Esophagus muscularis mucosa (tissue), 4 donors: ENCODE results near the gene GPC5. TPM values are rescaled to one million over a fixed set of nuclear protein-coding genes. Genes with fewer than 3 reads are reported as not detected.

ENCODE experiments used
- DNase-seq: peaks from one replicate; pipeline ENCODE4 v3.0.0-alpha.2; 2017; ENCODE audit errors: extremely low spot score
- H3K27ac ChIP-seq, 4 donors: fragments of 200-600 bp; sonication (generic); replicated peaks in 1 of 4; 1 replicate in 3 of 4; 2 replicates in 1 of 4; pipeline ENCODE4 v1.5.1; 2016 to 2019; ENCODE audit warnings: mild to moderate bottlenecking in 1 of 4
- H3K27me3 ChIP-seq, 4 donors: fragments of 200-600 bp; sonication (generic); one replicate each; pipeline versions ENCODE4 v1.5.1 to v1.6.0; 2016 to 2019
- H3K36me3 ChIP-seq, 4 donors: fragments of 200-600 bp; sonication (generic); one replicate each; pipeline ENCODE4 v1.5.1; 2016 to 2019
- H3K4me1 ChIP-seq, 4 donors: fragments of 200-600 bp; sonication (generic); one replicate each; pipeline ENCODE4 v1.5.1; 2016 to 2019
- H3K4me3 ChIP-seq, 4 donors: fragments of 200-600 bp; sonication (generic); 1 replicate in 2 of 4; 2 replicates in 2 of 4; pipeline ENCODE4 v1.5.1; 2016 to 2019; ENCODE audit warnings: mild to moderate bottlenecking in 4 of 4, moderate library complexity in 1 of 4
- H3K9me3 ChIP-seq, 4 donors: fragments of 200-600 bp; sonication (generic); 1 replicate in 3 of 4; 2 replicates in 1 of 4; pipeline ENCODE4 v1.5.1; 2016 to 2019
- EP300 ChIP-seq: sonication (generic); formaldehyde crosslinking; IDR thresholded peaks from one replicate; pipeline ENCODE4 v1.6.1; 2017; ENCODE audit warnings: antibody characterized with exemption
- POLR2A ChIP-seq: fragments of 450-650 bp; IDR thresholded peaks from one replicate; pipeline ENCODE4 v1.6.1; 2017; ENCODE audit warnings: antibody characterized with exemption, moderate library complexity, mild to moderate bottlenecking, low read depth
- POLR2AphosphoS5 ChIP-seq, 2 donors: sonication (generic); formaldehyde crosslinking; IDR thresholded peaks; one replicate each; pipeline ENCODE4 v1.6.1; 2017; ENCODE audit warnings: antibody characterized with exemption in 2 of 2
- WGBS: methylation state at CpG from one replicate; pipeline ENCODE4 v1.1.5; 2018; 5-methylcytosine and 5-hydroxymethylcytosine counted together
- intact Hi-C: fragments of 100-400 bp; cut with DNase I; formaldehyde crosslinking; loops from one replicate; pipeline ENCODE4 v1.15.1; 2023
- total RNA-seq, 4 donors: library from RNA; depleted of rRNA; stranded (reverse); fragments of >200 nt; gene quantifications; one replicate each; pipeline versions ENCODE4 v1.1.0 to v1.2.1, GENCODE V29; 2016
- TF ChIP-seq, protein P1 (sequence below), 3 experiments: fragments of 200-600 bp in 2 of 3; fragments of 450-650 bp in 1 of 3; sonication (generic) in 2 of 3; IDR thresholded peaks; one replicate each; pipeline ENCODE4 v1.5.1; 2017 to 2019; ENCODE audit warnings: antibody characterized with exemption in 3 of 3, mild to moderate bottlenecking in 2 of 3, moderate library complexity in 1 of 3

The GPC5 gene
- total RNA-seq, 4 donors from 2014 or later: 0.13 to 0.42 (median 0.33) TPM; not detected in 1

DNA sequence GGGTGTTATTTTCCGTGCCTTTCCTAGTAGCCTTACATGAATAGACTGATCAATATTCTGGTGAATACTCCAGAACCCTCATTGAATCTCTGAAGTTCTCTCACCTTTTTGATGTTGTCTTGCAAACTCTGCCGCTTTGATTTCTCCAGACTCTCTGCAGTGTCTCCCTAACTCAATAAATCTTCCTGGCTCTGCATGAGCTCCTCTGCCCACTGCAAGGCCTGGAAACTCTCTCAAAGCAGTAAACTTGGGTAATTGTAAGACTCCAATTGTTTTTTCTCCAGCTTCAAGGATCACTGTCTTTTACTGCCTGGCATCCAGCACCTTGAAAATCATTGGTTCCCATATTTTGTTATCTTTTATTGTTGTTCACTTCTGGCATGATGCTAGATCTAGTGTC, 198.4 kb downstream of the GPC5 start:
- H3K27me3 ChIP-seq: no peaks in the 10 kb centered on the region
- H3K9me3 ChIP-seq: no peaks in the 10 kb centered on the region
- 85% methylated on average over 2 of the region's 2 CpGs for WGBS
- no peak overlapping the region for H3K27ac ChIP-seq
- TF ChIP-seq EP300 (no peak), POLR2A (no peak), POLR2AphosphoS5 (IDR thresholded peaks at IDR 0.05) (no peak)
- TF ChIP-seq, protein P1, sequence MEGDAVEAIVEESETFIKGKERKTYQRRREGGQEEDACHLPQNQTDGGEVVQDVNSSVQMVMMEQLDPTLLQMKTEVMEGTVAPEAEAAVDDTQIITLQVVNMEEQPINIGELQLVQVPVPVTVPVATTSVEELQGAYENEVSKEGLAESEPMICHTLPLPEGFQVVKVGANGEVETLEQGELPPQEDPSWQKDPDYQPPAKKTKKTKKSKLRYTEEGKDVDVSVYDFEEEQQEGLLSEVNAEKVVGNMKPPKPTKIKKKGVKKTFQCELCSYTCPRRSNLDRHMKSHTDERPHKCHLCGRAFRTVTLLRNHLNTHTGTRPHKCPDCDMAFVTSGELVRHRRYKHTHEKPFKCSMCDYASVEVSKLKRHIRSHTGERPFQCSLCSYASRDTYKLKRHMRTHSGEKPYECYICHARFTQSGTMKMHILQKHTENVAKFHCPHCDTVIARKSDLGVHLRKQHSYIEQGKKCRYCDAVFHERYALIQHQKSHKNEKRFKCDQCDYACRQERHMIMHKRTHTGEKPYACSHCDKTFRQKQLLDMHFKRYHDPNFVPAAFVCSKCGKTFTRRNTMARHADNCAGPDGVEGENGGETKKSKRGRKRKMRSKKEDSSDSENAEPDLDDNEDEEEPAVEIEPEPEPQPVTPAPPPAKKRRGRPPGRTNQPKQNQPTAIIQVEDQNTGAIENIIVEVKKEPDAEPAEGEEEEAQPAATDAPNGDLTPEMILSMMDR (IDR thresholded peaks at IDR 0.05): no peak
- no peaks in the 10 kb centered on the region for H3K4me1 ChIP-seq
- no peak for DNase-seq
- H3K4me3 ChIP-seq: no peak overlapping the region
- intact Hi-C loops: no loop called here
- H3K36me3 ChIP-seq: no peaks in the 10 kb centered on the region

DNA sequence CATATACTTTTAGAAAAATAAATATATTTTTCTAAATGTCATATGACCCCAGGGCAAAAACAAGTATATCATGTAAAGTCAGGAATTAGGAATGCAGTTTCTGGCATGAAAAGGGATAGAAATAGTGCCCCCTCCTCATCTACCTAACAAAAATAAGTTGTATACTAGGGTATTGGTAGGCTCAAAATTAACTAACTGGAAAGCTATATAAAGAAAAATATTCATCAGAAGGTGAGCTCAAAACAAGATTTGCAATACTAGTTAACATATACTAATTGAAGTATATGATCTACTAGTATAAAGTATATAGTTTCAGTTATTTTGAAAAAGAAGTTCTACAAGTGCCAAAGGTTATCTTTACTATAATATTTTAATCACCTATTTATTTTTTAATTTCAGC, 200.2 kb downstream of the GPC5 start:
- H3K27me3 ChIP-seq: no peaks in the 10 kb centered on the region
- H3K4me3 ChIP-seq: no peak overlapping the region
- no peaks in the 10 kb centered on the region for H3K36me3 ChIP-seq
- H3K9me3 ChIP-seq: no peaks in the 10 kb centered on the region
- TF ChIP-seq POLR2AphosphoS5 (IDR thresholded peaks at IDR 0.05): no peak
- TF ChIP-seq EP300: no peak
- TF ChIP-seq, protein P1 (IDR thresholded peaks at IDR 0.05): no peak
- intact Hi-C loops: no loop called here
- DNase-seq: no peak
- no peaks in the 10 kb centered on the region for H3K4me1 ChIP-seq
- no peak overlapping the region for H3K27ac ChIP-seq

DNA sequence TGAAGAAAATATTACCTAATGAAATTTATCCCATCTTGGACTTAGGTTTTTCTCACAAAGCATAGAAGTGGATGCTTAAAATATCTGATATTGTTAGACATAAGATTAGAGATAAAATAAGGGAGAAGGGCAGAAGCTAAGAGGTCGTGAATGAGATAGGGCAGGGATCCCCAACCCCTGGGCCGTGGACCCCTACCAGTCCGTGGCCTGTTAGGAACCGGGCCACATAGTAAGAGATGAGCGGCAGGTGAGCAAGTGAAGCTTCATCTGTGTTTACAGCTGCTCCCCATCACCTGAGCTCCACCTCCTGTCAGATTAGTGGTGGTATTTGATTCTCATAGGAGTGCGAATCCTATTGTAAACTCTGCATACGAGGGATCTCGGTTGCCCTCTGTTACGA, 202.9 kb downstream of the GPC5 start:
- intact Hi-C loops: no loop called here
- Histone ChIP-seq H3K9me3 (no peaks in the 10 kb centered on the region), H3K4me1 (no peaks in the 10 kb centered on the region), H3K4me3 (no peak overlapping the region), H3K27me3 (no peaks in the 10 kb centered on the region), H3K27ac (no peak overlapping the region), H3K36me3 (no peaks in the 10 kb centered on the region)
- WGBS: 82% methylated on average over 9 of the region's 9 CpGs
- TF ChIP-seq POLR2AphosphoS5 (IDR thresholded peaks at IDR 0.05) (no peak), EP300 (no peak), POLR2A (no peak)
- TF ChIP-seq, protein P1 (IDR thresholded peaks at IDR 0.05): no peak
- DNase-seq: no peak

DNA sequence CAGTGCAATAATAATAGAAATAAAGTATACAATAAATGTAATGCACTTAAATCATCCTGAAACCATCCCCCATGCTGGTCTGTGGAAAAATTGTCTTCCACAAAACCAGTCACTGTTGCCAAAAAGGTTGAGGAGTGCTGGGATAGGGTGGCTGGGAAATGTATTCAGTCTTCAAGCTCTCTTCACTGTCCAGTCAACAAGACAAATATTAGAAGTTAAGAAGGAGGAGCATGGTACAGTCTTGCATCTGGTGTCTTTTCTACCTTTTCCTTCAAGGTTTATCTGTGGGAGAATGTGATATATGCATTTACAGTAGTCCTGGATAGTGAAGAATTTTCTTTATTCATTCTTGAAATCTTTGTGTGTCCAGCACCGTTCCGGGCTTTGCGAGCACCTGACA, 203.4 kb downstream of the GPC5 start:
- no peak for TF ChIP-seq POLR2AphosphoS5 (IDR thresholded peaks at IDR 0.05)
- no peak for TF ChIP-seq POLR2A
- TF ChIP-seq, protein P1 (IDR thresholded peaks at IDR 0.05): no peak
- TF ChIP-seq EP300: no peak
- no peaks in the 10 kb centered on the region for H3K4me1 ChIP-seq
- H3K27me3 ChIP-seq: no peaks in the 10 kb centered on the region
- DNase-seq: no peak
- intact Hi-C loops: no loop called here
- no peak overlapping the region for H3K4me3 ChIP-seq
- no peaks in the 10 kb centered on the region for H3K36me3 ChIP-seq
- no peak overlapping the region for H3K27ac ChIP-seq
- WGBS: 73% methylated on average over 3 of the region's 3 CpGs
- H3K9me3 ChIP-seq: no peaks in the 10 kb centered on the region

DNA sequence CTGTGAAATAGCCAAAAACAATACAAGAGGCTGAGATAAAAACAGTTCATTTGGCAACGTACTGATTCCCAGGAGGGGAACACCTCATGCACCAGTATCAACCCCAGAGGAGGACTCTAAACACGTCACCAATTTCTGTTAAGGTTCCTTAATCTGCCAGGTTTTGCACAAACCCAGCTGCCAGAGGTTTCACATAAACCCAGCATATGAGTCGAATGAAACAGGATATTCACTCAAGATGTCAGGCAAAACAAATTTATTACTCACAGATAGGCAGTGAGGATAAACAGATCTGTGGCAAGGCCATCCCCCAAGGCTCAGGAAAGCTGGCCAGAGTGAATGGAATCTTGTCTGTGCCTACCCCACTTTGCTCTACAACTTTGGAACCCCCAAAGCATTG, 210.9 kb downstream of the GPC5 start:
- DNase-seq: no peak
- no peaks in the 10 kb centered on the region for H3K9me3 ChIP-seq
- TF ChIP-seq POLR2AphosphoS5 (IDR thresholded peaks at IDR 0.05) (no peak), EP300 (no peak), POLR2A (no peak)
- TF ChIP-seq, protein P1 (IDR thresholded peaks at IDR 0.05): no peak
- H3K27ac ChIP-seq: no peak overlapping the region
- H3K4me1 ChIP-seq: no peaks in the 10 kb centered on the region
- H3K36me3 ChIP-seq: no peaks in the 10 kb centered on the region
- intact Hi-C loops: no loop called here
- 17% methylated on average over 3 of the region's 3 CpGs for WGBS
- H3K27me3 ChIP-seq: no peaks in the 10 kb centered on the region
- H3K4me3 ChIP-seq: no peak overlapping the region
